Neural crest cell (in vitro differentiated cells): ENCODE measurements around the gene LLCFC1. TPM values are rescaled to one million over a fixed set of nuclear protein-coding genes. Genes with fewer than 3 reads are reported as not detected.

ENCODE experiments used
- DNase-seq: peaks from one replicate; pipeline ENCODE4 v3.0.0; 2021; ENCODE audit warnings: low read depth, mixed read lengths, low spot score
- H3K27ac Mint-ChIP-seq: one replicate; pipeline ENCODE4 v1.8.0; 2021; ENCODE audit warnings: mild to moderate bottlenecking, mixed read lengths; ENCODE audit not compliant: unreplicated experiment
- H3K27me3 Mint-ChIP-seq: 2 replicates; pipeline ENCODE4 v1.8.0; 2021; ENCODE audit warnings: low read depth, mild to moderate bottlenecking, mixed read lengths
- H3K36me3 Mint-ChIP-seq: 2 replicates; pipeline ENCODE4 v1.8.0; 2021; ENCODE audit warnings: low read depth, mild to moderate bottlenecking, mixed read lengths
- H3K4me1 Mint-ChIP-seq: 2 replicates; pipeline ENCODE4 v1.8.0; 2021; ENCODE audit warnings: mixed read lengths
- H3K4me3 Mint-ChIP-seq: one replicate; pipeline ENCODE4 v1.8.0; 2021; ENCODE audit warnings: mild to moderate bottlenecking, mixed read lengths
- H3K9me3 Mint-ChIP-seq: 2 replicates; pipeline ENCODE4 v1.8.0; 2021; ENCODE audit warnings: mixed read lengths
- total RNA-seq: library from RNA; stranded (reverse); gene quantifications from 2 replicates; pipeline ENCODE4 v1.2.1, GENCODE V29; 2021
- TF ChIP-seq, protein P1 (sequence below): fragments of 200-600 bp; sonication (generic); conservative IDR thresholded peaks from 2 replicates; pipeline ENCODE4 v1.5.0; 2021; ENCODE audit warnings: antibody characterized with exemption, mild to moderate bottlenecking

The LLCFC1 gene
- total RNA-seq, 1 donor from 2014 or later: not detected

DNA sequence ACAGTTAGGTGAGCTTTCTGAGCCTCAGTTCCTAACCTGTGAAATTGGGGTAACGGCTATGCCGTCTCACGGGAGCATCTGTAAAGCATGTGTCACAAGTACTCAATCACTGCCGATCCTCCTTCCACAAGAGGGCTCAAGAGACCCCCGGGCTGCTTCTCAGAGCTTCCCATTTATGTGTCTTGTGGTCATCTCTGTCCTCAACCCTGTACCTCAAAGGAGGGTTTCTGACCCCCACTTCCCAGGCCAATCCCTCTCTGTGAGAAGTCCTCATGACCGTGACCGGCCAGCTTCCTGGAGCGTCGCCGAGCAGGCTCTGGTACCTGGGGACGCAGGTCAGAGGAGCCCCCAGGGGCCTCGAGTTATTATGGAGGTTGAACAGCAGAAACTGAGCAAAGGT is 5.2 kb upstream of the LLCFC1 start:
- H3K4me3 Mint-ChIP-seq: no peak overlapping the region
- TF ChIP-seq, protein P1, sequence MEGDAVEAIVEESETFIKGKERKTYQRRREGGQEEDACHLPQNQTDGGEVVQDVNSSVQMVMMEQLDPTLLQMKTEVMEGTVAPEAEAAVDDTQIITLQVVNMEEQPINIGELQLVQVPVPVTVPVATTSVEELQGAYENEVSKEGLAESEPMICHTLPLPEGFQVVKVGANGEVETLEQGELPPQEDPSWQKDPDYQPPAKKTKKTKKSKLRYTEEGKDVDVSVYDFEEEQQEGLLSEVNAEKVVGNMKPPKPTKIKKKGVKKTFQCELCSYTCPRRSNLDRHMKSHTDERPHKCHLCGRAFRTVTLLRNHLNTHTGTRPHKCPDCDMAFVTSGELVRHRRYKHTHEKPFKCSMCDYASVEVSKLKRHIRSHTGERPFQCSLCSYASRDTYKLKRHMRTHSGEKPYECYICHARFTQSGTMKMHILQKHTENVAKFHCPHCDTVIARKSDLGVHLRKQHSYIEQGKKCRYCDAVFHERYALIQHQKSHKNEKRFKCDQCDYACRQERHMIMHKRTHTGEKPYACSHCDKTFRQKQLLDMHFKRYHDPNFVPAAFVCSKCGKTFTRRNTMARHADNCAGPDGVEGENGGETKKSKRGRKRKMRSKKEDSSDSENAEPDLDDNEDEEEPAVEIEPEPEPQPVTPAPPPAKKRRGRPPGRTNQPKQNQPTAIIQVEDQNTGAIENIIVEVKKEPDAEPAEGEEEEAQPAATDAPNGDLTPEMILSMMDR: no peak
- H3K4me1 Mint-ChIP-seq: no peaks in the 10 kb centered on the region
- H3K27me3 Mint-ChIP-seq: peaks cover 17% of the 10 kb centered on the region
- H3K36me3 Mint-ChIP-seq: no peaks in the 10 kb centered on the region
- H3K9me3 Mint-ChIP-seq: peaks cover 3% of the 10 kb centered on the region
- DNase-seq: no peak
- H3K27ac Mint-ChIP-seq: no peak overlapping the region

GRCh38 chr7:142935941-142936565 is 3.2 kb upstream of the LLCFC1 start:
- TF ChIP-seq, protein P1: no peak
- H3K4me1 Mint-ChIP-seq: no peaks in the 10 kb centered on the region
- H3K27ac Mint-ChIP-seq: no peak overlapping the region
- no peak overlapping the region for H3K4me3 Mint-ChIP-seq
- no peaks in the 10 kb centered on the region for H3K36me3 Mint-ChIP-seq
- H3K9me3 Mint-ChIP-seq: no peaks in the 10 kb centered on the region
- DNase-seq: no peak
- H3K27me3 Mint-ChIP-seq: peaks cover 10% of the 10 kb centered on the region

GRCh38 chr7:142938611-142939010 is 673 bp upstream of the LLCFC1 start:
- H3K36me3 Mint-ChIP-seq: no peaks in the 10 kb centered on the region
- H3K27me3 Mint-ChIP-seq: peaks cover 5% of the 10 kb centered on the region
- no peak overlapping the region for H3K27ac Mint-ChIP-seq
- no peak for DNase-seq
- no peaks in the 10 kb centered on the region for H3K4me1 Mint-ChIP-seq
- TF ChIP-seq, protein P1: no peak
- H3K4me3 Mint-ChIP-seq: no peak overlapping the region
- no peaks in the 10 kb centered on the region for H3K9me3 Mint-ChIP-seq

- Mint-ChIP-seq H3K4me3 (no peak overlapping the region), H3K4me1 (no peaks in the 10 kb centered on the region), H3K9me3 (no peaks in the 10 kb centered on the region), H3K36me3 (no peaks in the 10 kb centered on the region), H3K27me3 (peaks cover 3% of the 10 kb centered on the region), H3K27ac (no peak overlapping the region)
- DNase-seq: no peak
- TF ChIP-seq, protein P1: no peak
Measured at GRCh38 chr7:142940966-142941535, 1.8 kb downstream of the LLCFC1 start.

DNA sequence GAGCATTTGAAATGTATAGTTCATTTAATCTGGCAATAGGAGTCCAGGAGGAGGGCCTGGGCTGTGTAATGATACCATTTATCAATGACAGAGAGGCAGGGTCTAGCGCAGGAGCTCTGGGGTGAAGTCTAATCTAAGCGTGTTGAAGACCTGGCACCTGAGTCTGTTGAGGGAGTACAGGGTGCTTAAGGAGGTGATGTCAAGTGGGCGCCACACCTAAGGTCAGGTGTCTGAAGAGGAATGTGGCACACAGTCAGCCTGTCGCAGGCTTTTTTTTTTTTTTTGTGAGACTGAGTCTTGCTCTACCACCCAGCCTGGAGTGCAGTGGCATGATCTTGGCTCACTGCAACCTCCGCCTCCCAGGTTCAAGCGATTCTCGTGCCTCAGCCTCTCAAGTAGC is 2.3 kb downstream of the LLCFC1 start:
- Mint-ChIP-seq H3K4me1 (no peaks in the 10 kb centered on the region), H3K9me3 (no peaks in the 10 kb centered on the region), H3K4me3 (no peak overlapping the region), H3K27ac (no peak overlapping the region), H3K27me3 (peaks cover under 1% of the 10 kb centered on the region), H3K36me3 (no peaks in the 10 kb centered on the region)
- DNase-seq: no peak
- TF ChIP-seq, protein P1: no peak
